Fibroblast of lung (primary cell): ENCODE results near the gene PROK1. TPM values are rescaled to one million over a fixed set of nuclear protein-coding genes. Genes with fewer than 3 reads are reported as not detected.

Experiments
- DNase-seq, 2 donors: peaks; one replicate each; pipeline versions ENCODE4 v3.0.0 to v3.0.0-alpha.2; 2010; ENCODE audit warnings: low read depth in 2 of 2
- H2AFZ ChIP-seq: 2 replicates; pipeline ENCODE4 v1.5.1; 2012; ENCODE audit warnings: low read length, control low read depth, inconsistent platforms
- H3K27ac ChIP-seq: 2 replicates; pipeline ENCODE4 v1.5.1; 2011; ENCODE audit warnings: low read length, control low read depth; ENCODE audit not compliant: insufficient read depth
- H3K27me3 ChIP-seq: 2 replicates; pipeline ENCODE4 v1.5.1; 2011; ENCODE audit warnings: mild to moderate bottlenecking, low read length; ENCODE audit not compliant: control insufficient read depth, insufficient read depth
- H3K36me3 ChIP-seq: 2 replicates; pipeline ENCODE4 v1.5.1; 2011; ENCODE audit warnings: low read length; ENCODE audit not compliant: control insufficient read depth, insufficient read depth
- H3K4me1 ChIP-seq: 2 replicates; pipeline ENCODE4 v1.5.1; 2011; ENCODE audit warnings: low read length; ENCODE audit not compliant: control insufficient read depth, insufficient read depth; ENCODE audit errors: extremely low read depth
- H3K4me2 ChIP-seq: 2 replicates; pipeline ENCODE4 v1.5.1; 2011; ENCODE audit warnings: low read length, control low read depth; ENCODE audit not compliant: insufficient read depth; ENCODE audit errors: extremely low read depth
- H3K4me3 ChIP-seq, 4 experiments: fragments of 200-600 bp in 1 of 4; sonication (generic) in 1 of 4; replicated peaks in 1 of 4; 2 replicates each; pipeline ENCODE4 v1.5.1; 2011 to 2016; ENCODE audit warnings: low read length in 4 of 4, low read depth in 3 of 4, mild to moderate bottlenecking in 3 of 4, control low read depth in 2 of 4, inconsistent platforms in 1 of 4, mixed read lengths in 1 of 4; ENCODE audit not compliant: insufficient read depth in 1 of 4; ENCODE audit errors: control extremely low read depth in 1 of 4
- H3K79me2 ChIP-seq: 2 replicates; pipeline ENCODE4 v1.5.1; 2012; ENCODE audit warnings: mild to moderate bottlenecking, low read length, inconsistent platforms; ENCODE audit not compliant: control insufficient read depth, insufficient read depth
- H3K9ac ChIP-seq: 2 replicates; pipeline ENCODE4 v1.5.1; 2011; ENCODE audit warnings: mild to moderate bottlenecking, low read length, control low read depth; ENCODE audit not compliant: insufficient read depth
- H3K9me3 ChIP-seq: 2 replicates; pipeline ENCODE4 v1.5.1; 2012; ENCODE audit warnings: low read depth, low read length; ENCODE audit not compliant: control insufficient read depth, insufficient read depth
- H4K20me1 ChIP-seq: 2 replicates; pipeline ENCODE4 v1.5.1; 2011; ENCODE audit warnings: low read length; ENCODE audit not compliant: control insufficient read depth, insufficient read depth; ENCODE audit errors: extremely low read depth
- EZH2 ChIP-seq: IDR thresholded peaks from 2 replicates; pipeline ENCODE4 v1.5.1; 2012; ENCODE audit warnings: low read length, control low read depth, mild to moderate bottlenecking; ENCODE audit errors: missing control alignments
- polyA plus RNA-seq, 2 donors: library from polyadenylated mRNA; depleted of rRNA in 1 of 2; stranded (reverse) in 1 of 2; unstranded in 1 of 2; fragments of >200 nt; gene quantifications; 2 replicates each; pipeline ENCODE4 v1.2.1, GENCODE V29; 2011 to 2012; ENCODE audit warnings: missing spikeins in 1 of 2
- total RNA-seq: library from RNA; depleted of rRNA; stranded (reverse); fragments of >200 nt; gene quantifications from 2 replicates; pipeline ENCODE4 v1.2.1, GENCODE V29; 2014
- TF ChIP-seq, protein P1 (sequence below), 2 donors: IDR thresholded peaks in 1 of 2; conservative IDR thresholded peaks in 1 of 2; 1 replicate in 1 of 2; 2 replicates in 1 of 2; pipeline ENCODE4 v1.5.1; 2011 to 2012; ENCODE audit warnings: low read length in 2 of 2, control low read depth in 1 of 2, inconsistent platforms in 1 of 2, low read depth in 1 of 2, mild to moderate bottlenecking in 1 of 2

PROK1 gene
- total and polyA plus RNA-seq, 2 donors (not counting 1 experiment from before 2014, with no cell fraction given): not detected

DNA sequence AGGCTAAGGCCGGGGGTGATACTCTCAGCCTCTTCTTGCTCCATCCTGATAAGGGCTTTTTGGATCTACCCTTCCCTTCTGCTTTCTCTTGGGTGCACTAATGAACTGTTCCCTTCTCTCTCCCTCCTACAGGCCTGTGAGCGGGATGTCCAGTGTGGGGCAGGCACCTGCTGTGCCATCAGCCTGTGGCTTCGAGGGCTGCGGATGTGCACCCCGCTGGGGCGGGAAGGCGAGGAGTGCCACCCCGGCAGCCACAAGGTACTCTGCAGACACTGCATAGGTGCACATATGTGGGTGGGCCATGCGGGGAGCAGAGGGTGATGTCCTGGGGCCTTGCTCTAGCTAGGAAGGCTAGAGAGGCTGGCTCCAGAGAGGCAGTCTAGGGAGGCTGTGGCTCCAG lies 2.9 kb downstream of the PROK1 start:
- Histone ChIP-seq H3K27ac (no peak overlapping the region), H4K20me1 (no peaks in the 10 kb centered on the region), H3K4me3 (no peak overlapping the region), H3K4me1 (no peaks in the 10 kb centered on the region), H3K79me2 (no peaks in the 10 kb centered on the region), H3K27me3 (peaks cover 24% of the 10 kb centered on the region), H3K9me3 (no peaks in the 10 kb centered on the region), H3K4me2 (no peak overlapping the region), H2AFZ (no peak overlapping the region), H3K9ac (no peak overlapping the region), H3K36me3 (no peaks in the 10 kb centered on the region)
- DNase-seq: no peak
- TF ChIP-seq, protein P1, sequence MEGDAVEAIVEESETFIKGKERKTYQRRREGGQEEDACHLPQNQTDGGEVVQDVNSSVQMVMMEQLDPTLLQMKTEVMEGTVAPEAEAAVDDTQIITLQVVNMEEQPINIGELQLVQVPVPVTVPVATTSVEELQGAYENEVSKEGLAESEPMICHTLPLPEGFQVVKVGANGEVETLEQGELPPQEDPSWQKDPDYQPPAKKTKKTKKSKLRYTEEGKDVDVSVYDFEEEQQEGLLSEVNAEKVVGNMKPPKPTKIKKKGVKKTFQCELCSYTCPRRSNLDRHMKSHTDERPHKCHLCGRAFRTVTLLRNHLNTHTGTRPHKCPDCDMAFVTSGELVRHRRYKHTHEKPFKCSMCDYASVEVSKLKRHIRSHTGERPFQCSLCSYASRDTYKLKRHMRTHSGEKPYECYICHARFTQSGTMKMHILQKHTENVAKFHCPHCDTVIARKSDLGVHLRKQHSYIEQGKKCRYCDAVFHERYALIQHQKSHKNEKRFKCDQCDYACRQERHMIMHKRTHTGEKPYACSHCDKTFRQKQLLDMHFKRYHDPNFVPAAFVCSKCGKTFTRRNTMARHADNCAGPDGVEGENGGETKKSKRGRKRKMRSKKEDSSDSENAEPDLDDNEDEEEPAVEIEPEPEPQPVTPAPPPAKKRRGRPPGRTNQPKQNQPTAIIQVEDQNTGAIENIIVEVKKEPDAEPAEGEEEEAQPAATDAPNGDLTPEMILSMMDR (conservative IDR thresholded peaks at IDR 0.05 in 1 of 2, IDR thresholded peaks at IDR 0.05 in 1 of 2; ENCODE audit: low read depth in 1 of 2, low read length in 2 of 2): no peak
- no peak for TF ChIP-seq EZH2

DNA sequence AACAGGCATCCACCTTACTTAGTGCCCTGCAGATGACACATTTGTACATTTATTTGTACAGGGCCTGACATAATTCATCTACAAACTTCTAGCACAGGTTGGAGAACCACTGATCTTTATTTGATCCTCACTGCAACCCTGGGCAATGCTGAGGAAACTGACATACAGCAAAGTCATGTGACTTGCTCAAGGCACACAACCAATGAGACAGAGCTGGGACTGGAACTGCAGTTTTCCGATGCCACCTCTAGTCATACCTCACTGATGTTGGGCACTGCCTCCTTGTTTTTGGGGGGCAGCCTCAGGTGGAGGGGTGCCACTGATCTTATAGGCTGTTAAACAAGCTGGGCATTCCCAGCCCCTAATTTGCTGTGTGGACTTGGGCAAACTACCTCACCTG lies 3.4 kb downstream of the PROK1 start:
- Histone ChIP-seq H3K4me1 (no peaks in the 10 kb centered on the region), H3K79me2 (no peaks in the 10 kb centered on the region), H3K27me3 (peaks cover 24% of the 10 kb centered on the region), H3K4me2 (no peak overlapping the region), H3K4me3 (no peak overlapping the region), H2AFZ (no peak overlapping the region), H3K9ac (no peak overlapping the region), H3K27ac (no peak overlapping the region), H3K9me3 (no peaks in the 10 kb centered on the region), H4K20me1 (no peaks in the 10 kb centered on the region), H3K36me3 (no peaks in the 10 kb centered on the region)
- TF ChIP-seq, protein P1 (conservative IDR thresholded peaks at IDR 0.05 in 1 of 2, IDR thresholded peaks at IDR 0.05 in 1 of 2; ENCODE audit: low read depth in 1 of 2, low read length in 2 of 2): no peak
- TF ChIP-seq EZH2: no peak
- DNase-seq: no peak

DNA sequence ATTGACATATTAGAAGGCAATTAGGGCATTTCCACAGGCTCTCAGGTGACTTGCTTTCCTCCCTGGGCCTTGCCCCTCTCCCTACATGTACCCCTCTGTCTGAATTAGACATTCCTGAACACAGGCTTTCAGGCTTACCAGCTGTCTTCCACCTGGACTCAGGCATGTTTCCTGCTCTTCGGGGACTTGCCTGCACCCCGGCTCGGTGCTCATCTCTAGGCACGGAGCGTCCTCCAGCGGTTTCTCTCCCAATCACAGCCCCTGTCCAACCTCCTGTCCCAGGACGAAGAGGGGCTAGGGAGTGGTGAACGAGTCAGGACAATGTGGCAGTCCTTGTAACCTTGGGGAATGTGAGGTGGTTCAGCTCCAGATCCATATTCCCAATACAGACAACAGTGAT lies 4.2 kb downstream of the PROK1 start:
- no peak overlapping the region for H3K4me2 ChIP-seq
- H3K9me3 ChIP-seq: no peaks in the 10 kb centered on the region
- H2AFZ ChIP-seq: no peak overlapping the region
- peaks cover 22% of the 10 kb centered on the region for H3K27me3 ChIP-seq
- H3K4me1 ChIP-seq: no peaks in the 10 kb centered on the region
- no peak overlapping the region for H3K4me3 ChIP-seq
- H3K9ac ChIP-seq: no peak overlapping the region
- DNase-seq: no peak
- H4K20me1 ChIP-seq: no peaks in the 10 kb centered on the region
- no peak for TF ChIP-seq EZH2
- TF ChIP-seq, protein P1 (conservative IDR thresholded peaks at IDR 0.05 in 1 of 2, IDR thresholded peaks at IDR 0.05 in 1 of 2; ENCODE audit: low read depth in 1 of 2, low read length in 2 of 2): peak in 1 of 2 donors; percentile 11
- H3K36me3 ChIP-seq: no peaks in the 10 kb centered on the region
- no peaks in the 10 kb centered on the region for H3K79me2 ChIP-seq
- H3K27ac ChIP-seq: no peak overlapping the region
